MCF 10A (cell line): ENCODE data around the gene PRELID1. TPM values are rescaled to one million over a fixed set of nuclear protein-coding genes. Genes with fewer than 3 reads are reported as not detected.
A peak's percentile ranks its signal among the peaks of the same experiment; 100 is the strongest.

ENCODE experiments used
- BruUV-seq: library from RNA; stranded (reverse); fragments of 400-500 nt; replicated peaks from 2 replicates; lab custom pipeline; 2021; lab: Mats Ljungman, UMichigan
- CTCF ChIA-PET: fragments of 300-600 bp; sonication (Branson Sonifier 250); formaldehyde crosslinking; extraction: SDS; loops from one replicate; lab custom pipeline; 2021; ENCODE audit warnings: antibody characterized with exemption, inconsistent platforms; lab: Yijun Ruan, JAX
- POLR2A ChIA-PET: fragments of 300-600, 350-650 bp; sonication (Branson Sonifier 250); formaldehyde crosslinking; extraction: SDS; loops from one replicate; lab custom pipeline; 2020; ENCODE audit warnings: antibody characterized with exemption, inconsistent platforms; lab: Yijun Ruan, JAX
- DNase-seq: peaks from one replicate; pipeline ENCODE4 v3.0.0-alpha.2; 2018; ENCODE audit not compliant: unreplicated experiment
- H3K27ac Mint-ChIP-seq: one replicate; pipeline ENCODE4 v1.8.0; 2022; ENCODE audit warnings: mild to moderate bottlenecking, low read depth, mixed read lengths; ENCODE audit not compliant: unreplicated experiment
- H3K27me3 Mint-ChIP-seq: one replicate; pipeline ENCODE4 v1.8.0; 2022; ENCODE audit warnings: mixed read lengths; ENCODE audit not compliant: insufficient read depth, unreplicated experiment
- H3K36me3 Mint-ChIP-seq: one replicate; pipeline ENCODE4 v1.8.0; 2022; ENCODE audit warnings: mild to moderate bottlenecking, moderate library complexity, mixed read lengths; ENCODE audit not compliant: insufficient read depth, unreplicated experiment
- H3K4me1 Mint-ChIP-seq: one replicate; pipeline ENCODE4 v1.8.0; 2022; ENCODE audit warnings: mixed read lengths; ENCODE audit not compliant: insufficient read depth, unreplicated experiment
- H3K4me3 Mint-ChIP-seq: one replicate; pipeline ENCODE4 v1.8.0; 2022; ENCODE audit warnings: mild to moderate bottlenecking, moderate library complexity, mixed read lengths; ENCODE audit not compliant: unreplicated experiment
- H3K9me3 Mint-ChIP-seq: one replicate; pipeline ENCODE4 v1.8.0; 2022; ENCODE audit warnings: mixed read lengths; ENCODE audit not compliant: unreplicated experiment
- CTCF ChIP-seq: fragments of 200-600 bp; IDR thresholded peaks from one replicate; pipeline ENCODE4 v1.8.0; 2022; ENCODE audit warnings: antibody characterized with exemption, mild to moderate bottlenecking; ENCODE audit not compliant: unreplicated experiment
- intact Hi-C: fragments of 100-400 bp; cut with micrococcal nuclease; formaldehyde crosslinking; loops from 2 replicates; pipeline ENCODE4 v1.14.1; 2022
- total RNA-seq: library from RNA; stranded (reverse); gene quantifications from 2 replicates; pipeline ENCODE4 v1.2.3, GENCODE V29; 2022

Gene PRELID1
- total RNA-seq, 1 experiment from 2014 or later: 267 TPM

GRCh38 chr5:177336112-177336511 lies 32.5 kb downstream of the PRELID1 start:
- H3K9me3 Mint-ChIP-seq: no peaks in the 10 kb centered on the region
- H3K4me3 Mint-ChIP-seq: no peak overlapping the region
- CTCF ChIA-PET: interaction anchor here (0.7 to 1.7 kb wide), 6 partner anchors 16 to 54 kb away, joined by 3 to 7 read pairs (median 4); no protein-coding TSS in a partner anchor
- H3K4me1 Mint-ChIP-seq: peaks cover 8% of the 10 kb centered on the region
- POLR2A ChIA-PET: no interaction called here
- peak; percentile 43 for DNase-seq
- H3K27me3 Mint-ChIP-seq: no peaks in the 10 kb centered on the region
- H3K36me3 Mint-ChIP-seq: peaks cover 73% of the 10 kb centered on the region
- H3K27ac Mint-ChIP-seq: peak overlapping the region; percentile 2
- BruUV-seq: no TSS peak
- intact Hi-C loops: no loop called here
- peak; percentile 41 for TF ChIP-seq CTCF

- Mint-ChIP-seq H3K36me3 (peaks cover 73% of the 10 kb centered on the region), H3K4me3 (no peak overlapping the region), H3K27ac (peak overlapping the region; percentile 2), H3K9me3 (no peaks in the 10 kb centered on the region), H3K27me3 (no peaks in the 10 kb centered on the region), H3K4me1 (peaks cover 8% of the 10 kb centered on the region)
- intact Hi-C loops: no loop called here
- TF ChIP-seq CTCF: no peak
- BruUV-seq: no TSS peak
- no peak for DNase-seq
- POLR2A ChIA-PET: no interaction called here
- CTCF ChIA-PET: interaction anchor here (1.2 to 1.7 kb wide), 4 partner anchors 19 to 53 kb away, joined by 3 to 5 read pairs (median 4); no protein-coding TSS in a partner anchor
Observed at GRCh38 chr5:177336603-177337494, 33.2 kb downstream of the PRELID1 start.

GRCh38 chr5:177338251-177339106 lies 34.9 kb downstream of the PRELID1 start:
- no peak for TF ChIP-seq CTCF
- ChIA-PET POLR2A (interaction anchor here (0.6 kb wide), 1 partner anchor 441 kb away, joined by 3 read pairs; no protein-coding TSS in a partner anchor), CTCF (interaction anchor here (0.6 to 1.4 kb wide), 4 partner anchors 10 to 52 kb away, joined by 3 read pairs; no protein-coding TSS in a partner anchor)
- DNase-seq: no peak
- Mint-ChIP-seq H3K27me3 (no peaks in the 10 kb centered on the region), H3K4me3 (no peak overlapping the region), H3K27ac (peak overlapping the region; percentile 36), H3K4me1 (peaks cover 10% of the 10 kb centered on the region), H3K9me3 (no peaks in the 10 kb centered on the region), H3K36me3 (peaks cover 72% of the 10 kb centered on the region)
- BruUV-seq: no TSS peak
- intact Hi-C loops: no loop called here
